Measurements from ENCODE around the gene PPP4R3B. TPM values are rescaled to one million over a fixed set of nuclear protein-coding genes. Genes with fewer than 3 reads are reported as not detected.
A peak's percentile ranks its signal among the peaks of the same experiment; 100 is the strongest.
"Not testable (repeated sequence)": the region's sequence is repeated elsewhere in the genome, so short reads cannot be mapped to it uniquely, and the experiment has no call there.

The PPP4R3B gene
- total RNA-seq, 1 experiment from 2014 or later: 40.8 TPM

DNA sequence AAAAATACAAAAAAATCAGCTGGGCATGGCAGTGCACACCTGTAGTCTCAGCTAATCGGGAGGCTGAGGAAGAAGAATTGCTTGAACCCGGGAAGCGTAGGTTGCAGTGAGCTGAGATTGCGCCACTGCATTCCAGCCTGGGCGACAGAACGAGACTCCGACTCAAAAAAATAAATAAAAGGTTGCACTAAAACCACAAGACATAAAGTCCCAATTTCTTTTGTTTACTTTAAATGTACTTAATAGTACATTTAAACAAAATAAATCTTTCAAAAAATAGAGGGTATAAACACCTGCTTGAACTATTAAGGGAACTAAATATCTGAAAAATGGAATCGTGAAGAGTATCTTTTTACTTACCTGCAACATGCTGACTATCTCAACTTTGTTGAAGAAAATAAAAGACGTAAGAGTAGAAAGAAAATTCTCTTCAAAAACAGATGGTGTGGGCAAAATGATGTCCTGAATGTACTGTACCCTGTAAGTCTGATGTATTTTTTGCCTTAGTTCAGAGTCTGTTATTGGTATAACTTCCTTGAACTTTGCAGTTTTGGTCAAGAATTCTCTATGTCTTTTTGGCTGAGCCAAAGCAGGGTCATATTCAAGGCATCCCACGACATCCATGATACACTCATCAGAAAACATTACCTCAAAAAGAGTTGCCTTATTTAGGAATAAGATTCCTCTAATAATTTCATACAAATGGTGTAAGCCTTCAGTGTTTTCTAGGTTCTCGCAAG is 19.2 kb downstream of the PPP4R3B start:
- DNase-seq (ENCODE audit: low read depth, low spot score) (no peak), ATAC-seq (no peak)
- intact Hi-C loops (cut with micrococcal nuclease): no loop called here
- peaks cover 9 to 12% of the 10 kb centered on the region in 2 experiments for H3K36me3 ChIP-seq (ENCODE audit: control insufficient read depth in 1 of 2, insufficient read depth in 2 of 2, low read length in 2 of 2)
- H3K9ac ChIP-seq (ENCODE audit: low read length): no peak overlapping the region
- no peak overlapping the region for H3K27ac ChIP-seq (ENCODE audit: low read depth, low read length)
- BruUV-seq (replicated peaks): TSS peak; percentile 30
- H4K20me1 ChIP-seq (ENCODE audit: insufficient read depth): no peaks in the 10 kb centered on the region
- POLR2A ChIA-PET: no interaction called here
- H3K9me3 ChIP-seq (ENCODE audit: control insufficient read depth in 1 of 2, insufficient read depth in 1 of 2, low read depth in 1 of 2, low read length in 2 of 2): no peaks in the 10 kb centered on the region
- no peak overlapping the region for H3K4me2 ChIP-seq (ENCODE audit: low read length)
- no peak overlapping the region for H2AFZ ChIP-seq (ENCODE audit: low read depth, low read length, poor library complexity, severe bottlenecking)
- TF ChIP-seq ZNF274 (IDR thresholded peaks at IDR 0.05; ENCODE audit: low read depth, low read length) (no peak), ZFX (IDR thresholded peaks at IDR 0.05) (no peak), JUND (IDR thresholded peaks at IDR 0.05) (no peak), POLR2AphosphoS5 (IDR thresholded peaks at IDR 0.05; ENCODE audit: low read depth, low read length) (no peak), TCF7L2 (IDR thresholded peaks at IDR 0.05; ENCODE audit: borderline replicate concordance, extremely low read depth, insufficient read depth, insufficient read length) (no peak), EGR1 (IDR thresholded peaks at IDR 0.05; ENCODE audit: low read depth) (no peak), CEBPB (IDR thresholded peaks at IDR 0.05; ENCODE audit: low read depth) (no peak), RAD21 (IDR thresholded peaks at IDR 0.05; ENCODE audit: low read depth) (no peak), POLR2A (IDR thresholded peaks at IDR 0.05; ENCODE audit: borderline replicate concordance, extremely low read depth, insufficient read depth, insufficient read length) (no peak)
- TF ChIP-seq, protein P1, sequence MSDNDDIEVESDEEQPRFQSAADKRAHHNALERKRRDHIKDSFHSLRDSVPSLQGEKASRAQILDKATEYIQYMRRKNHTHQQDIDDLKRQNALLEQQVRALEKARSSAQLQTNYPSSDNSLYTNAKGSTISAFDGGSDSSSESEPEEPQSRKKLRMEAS (IDR thresholded peaks at IDR 0.05): no peak
- TF ChIP-seq, protein P2, sequence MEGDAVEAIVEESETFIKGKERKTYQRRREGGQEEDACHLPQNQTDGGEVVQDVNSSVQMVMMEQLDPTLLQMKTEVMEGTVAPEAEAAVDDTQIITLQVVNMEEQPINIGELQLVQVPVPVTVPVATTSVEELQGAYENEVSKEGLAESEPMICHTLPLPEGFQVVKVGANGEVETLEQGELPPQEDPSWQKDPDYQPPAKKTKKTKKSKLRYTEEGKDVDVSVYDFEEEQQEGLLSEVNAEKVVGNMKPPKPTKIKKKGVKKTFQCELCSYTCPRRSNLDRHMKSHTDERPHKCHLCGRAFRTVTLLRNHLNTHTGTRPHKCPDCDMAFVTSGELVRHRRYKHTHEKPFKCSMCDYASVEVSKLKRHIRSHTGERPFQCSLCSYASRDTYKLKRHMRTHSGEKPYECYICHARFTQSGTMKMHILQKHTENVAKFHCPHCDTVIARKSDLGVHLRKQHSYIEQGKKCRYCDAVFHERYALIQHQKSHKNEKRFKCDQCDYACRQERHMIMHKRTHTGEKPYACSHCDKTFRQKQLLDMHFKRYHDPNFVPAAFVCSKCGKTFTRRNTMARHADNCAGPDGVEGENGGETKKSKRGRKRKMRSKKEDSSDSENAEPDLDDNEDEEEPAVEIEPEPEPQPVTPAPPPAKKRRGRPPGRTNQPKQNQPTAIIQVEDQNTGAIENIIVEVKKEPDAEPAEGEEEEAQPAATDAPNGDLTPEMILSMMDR (IDR thresholded peaks at IDR 0.05 in 2 of 3, conservative IDR thresholded peaks at IDR 0.05 in 1 of 3; ENCODE audit: borderline replicate concordance in 1 of 3, insufficient read depth in 1 of 3, low read depth in 2 of 3, low read length in 2 of 3): no peak
- H3K4me1 ChIP-seq (ENCODE audit: control insufficient read depth in 1 of 2, insufficient read depth in 2 of 2, low read length in 2 of 2): no peaks in the 10 kb centered on the region
- H3K27me3 ChIP-seq (ENCODE audit: insufficient read depth, low read length): no peaks in the 10 kb centered on the region
- no peak overlapping the region for H3K4me3 ChIP-seq (replicated peaks in 1 of 2; ENCODE audit: low read depth in 1 of 2, low read length in 2 of 2)
- H3K9me2 ChIP-seq (ENCODE audit: insufficient read depth): no peaks in the 10 kb centered on the region; the same call in 1 of the 2 replicates
- H3K79me2 ChIP-seq (ENCODE audit: insufficient read depth, low read length): peaks cover 29% of the 10 kb centered on the region
- CTCF ChIA-PET: no interaction called here
- RAD21 ChIA-PET (ENCODE audit: low non-redundant PET in 1 of 2, low total read pairs in 2 of 2, uncharacterized antibody in 2 of 2, unreplicated experiment in 2 of 2): no interaction called here

DNA sequence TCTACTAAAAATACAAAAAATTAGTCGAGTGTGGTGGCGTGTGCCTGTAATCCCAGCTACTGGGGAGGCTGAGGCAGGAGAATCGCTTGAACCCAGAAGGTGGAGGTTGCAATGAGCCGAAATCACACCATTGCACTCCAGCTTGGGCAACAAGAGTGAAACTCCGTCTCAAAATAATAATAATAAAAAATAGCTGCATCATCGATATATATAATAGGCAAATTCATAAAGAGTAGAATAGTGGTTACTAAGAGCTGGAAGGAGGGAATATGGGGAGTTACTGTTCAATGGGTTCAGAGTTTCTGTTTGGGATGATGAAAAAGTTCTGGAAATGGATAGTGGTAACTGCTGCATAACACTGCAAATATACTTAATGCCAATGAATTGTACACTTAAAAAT is 20.6 kb downstream of the PPP4R3B start:
- RAD21 ChIA-PET (ENCODE audit: low non-redundant PET in 1 of 2, low total read pairs in 2 of 2, uncharacterized antibody in 2 of 2, unreplicated experiment in 2 of 2); POLR2A ChIA-PET; H3K27ac ChIP-seq (ENCODE audit: low read depth, low read length); H3K4me2 ChIP-seq (ENCODE audit: low read length); CTCF ChIA-PET; H3K36me3 ChIP-seq (ENCODE audit: control insufficient read depth in 1 of 2, insufficient read depth in 2 of 2, low read length in 2 of 2); H3K27me3 ChIP-seq (ENCODE audit: insufficient read depth, low read length); BruUV-seq (replicated peaks); H2AFZ ChIP-seq (ENCODE audit: low read depth, low read length, poor library complexity, severe bottlenecking); H4K20me1 ChIP-seq (ENCODE audit: insufficient read depth); H3K4me1 ChIP-seq (ENCODE audit: control insufficient read depth in 1 of 2, insufficient read depth in 2 of 2, low read length in 2 of 2); H3K9me2 ChIP-seq (ENCODE audit: insufficient read depth); H3K4me3 ChIP-seq (replicated peaks in 1 of 2; ENCODE audit: low read depth in 1 of 2, low read length in 2 of 2); intact Hi-C loops (cut with micrococcal nuclease); H3K9ac ChIP-seq (ENCODE audit: low read length); DNase-seq (ENCODE audit: low read depth, low spot score); ATAC-seq; H3K9me3 ChIP-seq (ENCODE audit: control insufficient read depth in 1 of 2, insufficient read depth in 1 of 2, low read depth in 1 of 2, low read length in 2 of 2): not testable (repeated sequence)
- H3K79me2 ChIP-seq (ENCODE audit: insufficient read depth, low read length): peaks cover 16% of the 10 kb centered on the region

All from HCT116 (cell line).